HEK293 (cell line): ENCODE results near the gene HHLA2.

Source experiments
- BCL11B ChIP-seq: fragments of 450-650 bp; formaldehyde crosslinking; IDR thresholded peaks from 2 replicates; pipeline ENCODE4 v1.5.1; 2016; ENCODE audit warnings: low read depth, missing biosample characterization, missing genetic modification characterization
- FEZF1 ChIP-seq: fragments of 450-650 bp; formaldehyde crosslinking; IDR thresholded peaks from 2 replicates; pipeline ENCODE4 v1.5.1; 2016; ENCODE audit warnings: missing biosample characterization, missing genetic modification characterization
- PRDM1 ChIP-seq: fragments of 450-650 bp; formaldehyde crosslinking; IDR thresholded peaks from 2 replicates; pipeline ENCODE4; 2016; ENCODE audit warnings: missing biosample characterization, missing genetic modification characterization
- ZBTB8A ChIP-seq: fragments of 450-650 bp; formaldehyde crosslinking; IDR thresholded peaks from 2 replicates; pipeline ENCODE4 v1.5.1; 2016; ENCODE audit warnings: missing biosample characterization, missing genetic modification characterization
- ZNF133 ChIP-seq: fragments of 450-650 bp; formaldehyde crosslinking; IDR thresholded peaks from 2 replicates; pipeline ENCODE4 v1.5.1; 2016; ENCODE audit warnings: missing biosample characterization, missing genetic modification characterization
- ZNF175 ChIP-seq: fragments of 450-650 bp; formaldehyde crosslinking; IDR thresholded peaks from 2 replicates; pipeline ENCODE4 v1.5.1; 2016; ENCODE audit warnings: missing biosample characterization, missing genetic modification characterization
- ZNF416 ChIP-seq: fragments of 450-650 bp; formaldehyde crosslinking; IDR thresholded peaks from 2 replicates; pipeline ENCODE4 v1.5.1; 2016; ENCODE audit warnings: missing biosample characterization, missing genetic modification characterization
- ZNF645 ChIP-seq: fragments of 450-650 bp; formaldehyde crosslinking; IDR thresholded peaks from 2 replicates; pipeline ENCODE4; 2016; ENCODE audit warnings: missing biosample characterization, missing genetic modification characterization
- ZNF660 ChIP-seq: fragments of 450-650 bp; IDR thresholded peaks from 2 replicates; pipeline ENCODE4 v1.5.1; 2018; ENCODE audit warnings: missing biosample characterization, mild to moderate bottlenecking, missing genetic modification characterization
- ZSCAN5A ChIP-seq: fragments of 450-650 bp; formaldehyde crosslinking; IDR thresholded peaks from 2 replicates; pipeline ENCODE4 v1.5.1; 2016; ENCODE audit warnings: missing biosample characterization, missing genetic modification characterization
- TF ChIP-seq, protein P1 (sequence below): fragments of 450-650 bp; formaldehyde crosslinking; IDR thresholded peaks from 2 replicates; pipeline ENCODE4 v1.5.1; 2016; ENCODE audit warnings: missing biosample characterization, missing genetic modification characterization
- TF ChIP-seq, protein P2 (sequence below): fragments of 450-650 bp; formaldehyde crosslinking; IDR thresholded peaks from 2 replicates; pipeline ENCODE4 v1.5.1; 2016; ENCODE audit warnings: missing biosample characterization, missing genetic modification characterization
- TF ChIP-seq, protein P3 (sequence below): fragments of 450-650 bp; formaldehyde crosslinking; IDR thresholded peaks from 2 replicates; pipeline ENCODE4 v1.5.1; 2017; ENCODE audit warnings: missing biosample characterization, missing genetic modification characterization
- TF ChIP-seq, protein P4 (sequence below): fragments of 450-650 bp; formaldehyde crosslinking; IDR thresholded peaks from 2 replicates; pipeline ENCODE4 v1.5.1; 2016; ENCODE audit warnings: missing biosample characterization, missing genetic modification characterization

- TF ChIP-seq PRDM1 (tag by site-specific recombination) (no peak), BCL11B (tag by site-specific recombination) (no peak), ZNF133 (tag by site-specific recombination) (no peak), FEZF1 (no peak), ZNF660 (tag by site-specific recombination) (no peak), ZNF416 (tag by site-specific recombination) (no peak), ZBTB8A (no peak), ZSCAN5A (tag by site-specific recombination) (no peak), ZNF175 (no peak), ZNF645 (tag by site-specific recombination) (no peak)
- TF ChIP-seq, protein P1, sequence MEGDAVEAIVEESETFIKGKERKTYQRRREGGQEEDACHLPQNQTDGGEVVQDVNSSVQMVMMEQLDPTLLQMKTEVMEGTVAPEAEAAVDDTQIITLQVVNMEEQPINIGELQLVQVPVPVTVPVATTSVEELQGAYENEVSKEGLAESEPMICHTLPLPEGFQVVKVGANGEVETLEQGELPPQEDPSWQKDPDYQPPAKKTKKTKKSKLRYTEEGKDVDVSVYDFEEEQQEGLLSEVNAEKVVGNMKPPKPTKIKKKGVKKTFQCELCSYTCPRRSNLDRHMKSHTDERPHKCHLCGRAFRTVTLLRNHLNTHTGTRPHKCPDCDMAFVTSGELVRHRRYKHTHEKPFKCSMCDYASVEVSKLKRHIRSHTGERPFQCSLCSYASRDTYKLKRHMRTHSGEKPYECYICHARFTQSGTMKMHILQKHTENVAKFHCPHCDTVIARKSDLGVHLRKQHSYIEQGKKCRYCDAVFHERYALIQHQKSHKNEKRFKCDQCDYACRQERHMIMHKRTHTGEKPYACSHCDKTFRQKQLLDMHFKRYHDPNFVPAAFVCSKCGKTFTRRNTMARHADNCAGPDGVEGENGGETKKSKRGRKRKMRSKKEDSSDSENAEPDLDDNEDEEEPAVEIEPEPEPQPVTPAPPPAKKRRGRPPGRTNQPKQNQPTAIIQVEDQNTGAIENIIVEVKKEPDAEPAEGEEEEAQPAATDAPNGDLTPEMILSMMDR, result no peak
- TF ChIP-seq, protein P2, sequence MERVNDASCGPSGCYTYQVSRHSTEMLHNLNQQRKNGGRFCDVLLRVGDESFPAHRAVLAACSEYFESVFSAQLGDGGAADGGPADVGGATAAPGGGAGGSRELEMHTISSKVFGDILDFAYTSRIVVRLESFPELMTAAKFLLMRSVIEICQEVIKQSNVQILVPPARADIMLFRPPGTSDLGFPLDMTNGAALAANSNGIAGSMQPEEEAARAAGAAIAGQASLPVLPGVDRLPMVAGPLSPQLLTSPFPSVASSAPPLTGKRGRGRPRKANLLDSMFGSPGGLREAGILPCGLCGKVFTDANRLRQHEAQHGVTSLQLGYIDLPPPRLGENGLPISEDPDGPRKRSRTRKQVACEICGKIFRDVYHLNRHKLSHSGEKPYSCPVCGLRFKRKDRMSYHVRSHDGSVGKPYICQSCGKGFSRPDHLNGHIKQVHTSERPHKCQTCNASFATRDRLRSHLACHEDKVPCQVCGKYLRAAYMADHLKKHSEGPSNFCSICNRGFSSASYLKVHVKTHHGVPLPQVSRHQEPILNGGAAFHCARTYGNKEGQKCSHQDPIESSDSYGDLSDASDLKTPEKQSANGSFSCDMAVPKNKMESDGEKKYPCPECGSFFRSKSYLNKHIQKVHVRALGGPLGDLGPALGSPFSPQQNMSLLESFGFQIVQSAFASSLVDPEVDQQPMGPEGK (tag by site-specific recombination), result no peak
- TF ChIP-seq, protein P3, sequence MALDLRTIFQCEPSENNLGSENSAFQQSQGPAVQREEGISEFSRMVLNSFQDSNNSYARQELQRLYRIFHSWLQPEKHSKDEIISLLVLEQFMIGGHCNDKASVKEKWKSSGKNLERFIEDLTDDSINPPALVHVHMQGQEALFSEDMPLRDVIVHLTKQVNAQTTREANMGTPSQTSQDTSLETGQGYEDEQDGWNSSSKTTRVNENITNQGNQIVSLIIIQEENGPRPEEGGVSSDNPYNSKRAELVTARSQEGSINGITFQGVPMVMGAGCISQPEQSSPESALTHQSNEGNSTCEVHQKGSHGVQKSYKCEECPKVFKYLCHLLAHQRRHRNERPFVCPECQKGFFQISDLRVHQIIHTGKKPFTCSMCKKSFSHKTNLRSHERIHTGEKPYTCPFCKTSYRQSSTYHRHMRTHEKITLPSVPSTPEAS, result no peak
- TF ChIP-seq, protein P4, sequence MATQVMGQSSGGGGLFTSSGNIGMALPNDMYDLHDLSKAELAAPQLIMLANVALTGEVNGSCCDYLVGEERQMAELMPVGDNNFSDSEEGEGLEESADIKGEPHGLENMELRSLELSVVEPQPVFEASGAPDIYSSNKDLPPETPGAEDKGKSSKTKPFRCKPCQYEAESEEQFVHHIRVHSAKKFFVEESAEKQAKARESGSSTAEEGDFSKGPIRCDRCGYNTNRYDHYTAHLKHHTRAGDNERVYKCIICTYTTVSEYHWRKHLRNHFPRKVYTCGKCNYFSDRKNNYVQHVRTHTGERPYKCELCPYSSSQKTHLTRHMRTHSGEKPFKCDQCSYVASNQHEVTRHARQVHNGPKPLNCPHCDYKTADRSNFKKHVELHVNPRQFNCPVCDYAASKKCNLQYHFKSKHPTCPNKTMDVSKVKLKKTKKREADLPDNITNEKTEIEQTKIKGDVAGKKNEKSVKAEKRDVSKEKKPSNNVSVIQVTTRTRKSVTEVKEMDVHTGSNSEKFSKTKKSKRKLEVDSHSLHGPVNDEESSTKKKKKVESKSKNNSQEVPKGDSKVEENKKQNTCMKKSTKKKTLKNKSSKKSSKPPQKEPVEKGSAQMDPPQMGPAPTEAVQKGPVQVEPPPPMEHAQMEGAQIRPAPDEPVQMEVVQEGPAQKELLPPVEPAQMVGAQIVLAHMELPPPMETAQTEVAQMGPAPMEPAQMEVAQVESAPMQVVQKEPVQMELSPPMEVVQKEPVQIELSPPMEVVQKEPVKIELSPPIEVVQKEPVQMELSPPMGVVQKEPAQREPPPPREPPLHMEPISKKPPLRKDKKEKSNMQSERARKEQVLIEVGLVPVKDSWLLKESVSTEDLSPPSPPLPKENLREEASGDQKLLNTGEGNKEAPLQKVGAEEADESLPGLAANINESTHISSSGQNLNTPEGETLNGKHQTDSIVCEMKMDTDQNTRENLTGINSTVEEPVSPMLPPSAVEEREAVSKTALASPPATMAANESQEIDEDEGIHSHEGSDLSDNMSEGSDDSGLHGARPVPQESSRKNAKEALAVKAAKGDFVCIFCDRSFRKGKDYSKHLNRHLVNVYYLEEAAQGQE (tag by site-specific recombination), result no peak
Measured at GRCh38 chr3:108300103-108300849, 3.9 kb downstream of the HHLA2 start.
